GM18861 (cell line): Measurements from ENCODE around the gene DZANK1.
"Not testable (repeated sequence)": the region's sequence is repeated elsewhere in the genome, so short reads cannot be mapped to it uniquely, and the experiment has no call there.

ENCODE experiments used
- ATAC-seq: cut with Tn5 transposase; IDR thresholded peaks from one replicate; pipeline ENCODE4 v1.9.1; 2021; ENCODE audit not compliant: unreplicated experiment

Gene DZANK1

GRCh38 chr20:18380908-18381529, 85.8 kb downstream of the DZANK1 start:
- ATAC-seq = no peak

DNA sequence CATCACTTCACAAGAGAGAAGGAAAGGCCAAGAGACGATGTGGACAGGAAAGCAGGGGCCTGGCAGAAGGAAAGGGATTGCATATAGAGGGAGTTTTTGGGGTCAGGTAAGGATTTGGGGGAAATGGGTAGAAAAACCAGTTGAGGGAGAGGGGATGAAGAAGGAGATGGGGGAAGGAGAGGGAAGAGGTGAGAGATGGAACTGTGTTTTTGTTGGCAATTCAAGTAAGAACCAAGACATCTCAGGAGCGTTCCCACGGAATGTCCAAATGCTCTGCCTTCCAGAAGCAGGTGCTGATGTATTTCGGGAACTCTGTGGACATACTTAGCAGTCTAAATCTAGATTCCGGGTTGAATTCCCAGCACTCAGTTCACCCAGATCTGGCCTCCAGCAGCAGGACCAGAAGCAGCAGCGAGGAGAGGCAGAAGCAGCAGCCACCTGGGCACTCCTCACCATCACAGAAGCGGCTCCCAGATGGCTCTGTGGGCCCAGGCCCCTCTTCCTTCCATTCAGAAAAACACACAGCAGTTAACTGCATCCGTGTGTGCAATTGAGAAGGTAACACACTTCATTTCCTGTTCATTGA, 88.8 kb downstream of the DZANK1 start:
- ATAC-seq = no peak

DNA sequence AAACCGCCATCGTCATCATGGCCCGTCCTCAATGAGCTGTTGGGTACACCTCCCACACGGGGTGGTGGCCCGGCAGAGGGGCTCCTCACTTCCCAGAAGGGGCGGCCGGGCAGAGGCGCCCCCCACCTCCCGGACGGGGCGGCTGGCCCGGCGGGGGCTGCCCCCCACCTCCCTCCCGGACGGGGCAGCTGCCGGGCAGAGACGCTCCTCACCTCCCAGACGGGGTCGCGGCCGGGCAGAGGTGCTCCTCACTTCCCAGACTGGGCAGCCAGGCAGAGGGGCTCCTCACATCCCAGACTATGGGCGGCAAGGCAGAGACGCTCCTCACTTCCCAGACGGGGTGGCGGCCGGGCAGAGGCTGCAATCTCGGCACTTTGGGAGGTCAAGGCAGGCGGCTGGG, 91.3 kb downstream of the DZANK1 start:
- ATAC-seq = not testable (repeated sequence)

DNA sequence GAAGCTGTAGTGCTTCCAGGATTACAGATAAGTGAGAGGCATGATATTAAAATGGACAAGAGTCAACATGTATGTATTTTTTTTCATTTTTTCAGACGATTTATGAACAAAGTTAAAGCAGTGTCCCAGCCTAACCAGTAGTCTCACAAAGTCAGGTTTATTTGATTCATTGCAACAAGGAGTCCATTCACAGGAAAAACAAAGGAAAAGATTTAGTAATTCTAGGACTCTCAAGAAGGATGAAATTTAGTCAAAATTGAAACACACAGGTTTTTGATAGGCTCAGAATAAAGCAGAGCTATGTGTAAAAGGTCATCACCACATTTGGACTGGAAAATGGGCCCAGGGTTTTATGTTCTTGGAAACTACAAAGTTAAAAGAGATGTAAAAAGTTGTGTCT, 94.5 kb downstream of the DZANK1 start:
- no peak for ATAC-seq

- ATAC-seq = no peak
Measured at GRCh38 chr20:18364768-18365167, 102.1 kb downstream of the DZANK1 start.

DNA sequence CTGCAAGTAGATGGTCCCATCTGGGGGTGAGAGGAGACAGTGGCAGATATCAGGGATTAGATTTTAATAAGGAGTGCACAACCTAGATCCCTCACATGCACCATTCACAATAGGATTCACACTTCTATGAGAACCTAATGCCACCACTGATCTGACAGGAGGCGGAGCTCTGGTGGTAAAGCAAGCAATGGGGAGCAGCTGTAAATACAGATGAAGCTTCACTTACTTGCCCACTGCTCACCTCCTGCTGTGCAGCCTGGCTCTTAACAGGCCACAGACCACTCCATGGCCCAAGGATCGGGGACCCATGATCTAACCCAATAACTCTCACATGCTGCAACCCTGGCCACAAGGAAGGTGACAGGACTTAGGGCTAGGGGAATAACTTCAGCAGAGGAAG, 103.1 kb downstream of the DZANK1 start:
- ATAC-seq = no peak

DNA sequence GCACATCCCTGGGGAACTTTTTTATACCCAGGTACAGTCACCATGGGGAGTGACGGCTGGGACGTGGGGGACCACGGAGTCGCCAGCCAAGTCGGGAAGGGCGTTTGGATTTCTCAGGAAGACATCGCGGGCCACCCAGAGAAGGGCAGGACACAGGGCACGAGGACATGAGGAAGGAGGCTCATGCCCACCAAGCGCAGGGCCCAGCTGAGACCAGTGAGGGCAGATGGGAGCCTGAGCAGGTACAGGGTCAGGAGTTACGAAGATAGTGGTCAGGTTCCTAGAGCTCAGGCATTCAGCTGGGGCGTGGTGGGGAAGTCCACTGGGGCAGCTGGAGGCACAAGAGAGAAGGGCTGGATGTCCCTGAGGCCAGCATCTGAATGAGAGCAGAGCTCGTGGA, 103.9 kb downstream of the DZANK1 start:
- no peak for ATAC-seq

GRCh38 chr20:18361678-18362077, 105.2 kb downstream of the DZANK1 start:
- ATAC-seq = no peak

DNA sequence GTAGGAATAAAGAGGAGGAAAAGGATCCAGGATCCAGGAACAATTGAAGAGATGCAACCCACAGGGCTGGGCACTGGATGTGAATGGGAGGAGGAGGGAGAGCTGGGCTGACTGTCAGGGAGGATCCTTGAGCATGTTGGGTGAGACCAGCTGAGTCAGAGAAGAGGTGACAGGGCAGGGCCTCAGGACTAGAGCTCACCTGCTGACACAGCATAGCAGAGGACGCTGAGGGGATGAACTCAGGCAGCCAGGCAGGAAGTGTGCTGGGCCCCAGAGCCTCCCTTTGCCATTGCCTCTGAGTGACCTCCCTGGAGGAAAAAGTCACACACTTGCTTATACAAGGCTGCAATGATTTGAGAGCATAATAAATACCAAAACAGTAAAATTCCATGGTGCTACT, 106.2 kb downstream of the DZANK1 start:
- ATAC-seq = no peak

GRCh38 chr20:18359854-18360253, 107.0 kb downstream of the DZANK1 start:
- ATAC-seq = no peak

DNA sequence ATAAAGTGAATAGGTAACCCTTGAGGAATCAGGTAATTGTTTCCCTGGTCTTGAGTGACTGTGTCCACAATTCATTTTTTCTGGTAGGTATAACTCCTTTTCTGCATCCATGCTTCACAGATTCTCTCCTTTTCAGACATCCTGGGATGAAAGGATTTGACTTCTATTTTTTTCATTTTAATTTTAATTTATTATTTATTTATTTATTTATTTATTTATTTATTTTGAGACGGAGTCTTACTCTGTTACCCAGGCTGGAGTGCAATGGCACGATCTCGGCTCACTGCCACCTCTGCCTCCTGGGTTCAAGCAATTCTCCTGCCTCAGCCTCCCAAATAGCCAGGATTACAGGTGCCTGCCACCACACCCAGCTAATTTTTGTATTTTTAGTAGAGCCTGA, 117.1 kb downstream of the DZANK1 start:
- not testable (repeated sequence) for ATAC-seq
